DMS 273 (cell line): ENCODE measurements around the gene SLC25A29.

Experiments used
- DNase-seq: peaks from one replicate; lab custom pipeline; 2025; ENCODE audit not compliant: unreplicated experiment; lab: John Stamatoyannopoulos, UW

The SLC25A29 gene

GRCh38 chr14:100332071-100332639 is 25.9 kb upstream of the SLC25A29 start:
- no peak for DNase-seq

GRCh38 chr14:100330388-100330931 is 24.2 kb upstream of the SLC25A29 start:
- DNase-seq, result peak; percentile 77

- DNase-seq, result no peak
Observed at GRCh38 chr14:100330007-100330344, 23.7 kb upstream of the SLC25A29 start.

GRCh38 chr14:100329233-100330006 is 23.2 kb upstream of the SLC25A29 start:
- no peak for DNase-seq

GRCh38 chr14:100328495-100329163 is 22.4 kb upstream of the SLC25A29 start:
- DNase-seq, result no peak

- no peak for DNase-seq
Observed at GRCh38 chr14:100327128-100327527, 20.9 kb upstream of the SLC25A29 start.

- no peak for DNase-seq
Observed at GRCh38 chr14:100325958-100326357, 19.7 kb upstream of the SLC25A29 start.

GRCh38 chr14:100325231-100325632 is 19.0 kb upstream of the SLC25A29 start:
- DNase-seq, result no peak

- DNase-seq, result no peak
Observed at GRCh38 chr14:100323942-100324307, 17.7 kb upstream of the SLC25A29 start.

GRCh38 chr14:100323121-100323941 is 17.1 kb upstream of the SLC25A29 start, which contains the start of gene SLC25A47:
Gene SLC25A47, plus strand, starts transcription at chr14:100323339. Its CDS starts 76 bp downstream, at chr14:100323415.
- no peak for DNase-seq

- DNase-seq, result no peak
Observed at GRCh38 chr14:100322138-100322957, 16.1 kb upstream of the SLC25A29 start.

- peak; percentile 71 for DNase-seq
Observed at GRCh38 chr14:100321473-100322137, 15.4 kb upstream of the SLC25A29 start.

- no peak for DNase-seq
Observed at GRCh38 chr14:100320157-100320856, 14.1 kb upstream of the SLC25A29 start.

GRCh38 chr14:100317912-100318808 is 11.9 kb upstream of the SLC25A29 start:
- DNase-seq, result no peak

GRCh38 chr14:100317389-100317788 is 11.1 kb upstream of the SLC25A29 start:
- DNase-seq, result no peak

GRCh38 chr14:100314724-100315123 is 8.5 kb upstream of the SLC25A29 start:
- no peak for DNase-seq

GRCh38 chr14:100313464-100314230 is 7.4 kb upstream of the SLC25A29 start:
- no peak for DNase-seq
